ENCODE results near the gene SP140L. TPM values are rescaled to one million over a fixed set of nuclear protein-coding genes. Genes with fewer than 3 reads are reported as not detected.

SP140L gene
- total and polyA plus RNA-seq, 8 donors: 5.7 to 56.7 (median 15.8) TPM

- Histone ChIP-seq H3K27ac (peak overlapping the region in 2 of 5 donors; percentile 61 to 92), H3K4me1 (peaks cover 27 to 84% (median 68%) of the 10 kb centered on the region in 4 donors), H3K4me3 (peak overlapping the region in 2 of 4 donors; percentile 53 to 66), H3K9me3 (no peaks in the 10 kb centered on the region), H3K27me3 (no peaks in the 10 kb centered on the region), H3K36me3 (peaks cover 0 to 11% (median 0%) of the 10 kb centered on the region in 4 donors)
- no peak for DNase-seq
- WGBS, 5 donors: 81 to 89% (median 87%) methylated on average over 4 of the region's 4 CpGs
- TF ChIP-seq CTCF (IDR thresholded peaks at IDR 0.05) (no peak), POLR2A (IDR thresholded peaks at IDR 0.05) (no peak), EP300 (IDR thresholded peaks at IDR 0.05) (no peak), POLR2AphosphoS5 (IDR thresholded peaks at IDR 0.05) (no peak)
- intact Hi-C loops (cut with DNase I; ENCODE audit: low total_unique reads): no loop called here
These were observed 92.2 kb downstream of the SP140L start for GRCh38 chr2:230419181-230419580.

GRCh38 chr2:230422149-230422548 lies 95.2 kb downstream of the SP140L start:
- intact Hi-C loops (cut with DNase I; ENCODE audit: low total_unique reads): no loop called here
- 83 to 92% (median 89%) methylated on average over 4 of the region's 4 CpGs for WGBS, 5 donors

GRCh38 chr2:230423851-230424458 lies 97.0 kb downstream of the SP140L start:
- Histone ChIP-seq H3K36me3 (peaks cover 0 to 22% (median 18%) of the 10 kb centered on the region in 4 donors), H3K4me3 (no peak overlapping the region), H3K27ac (peak overlapping the region; percentile 62 to 87 (median 73)), H3K4me1 (peaks cover 9 to 82% (median 52%) of the 10 kb centered on the region in 4 donors), H3K9me3 (peaks cover 0 to 7% (median 3%) of the 10 kb centered on the region in 4 donors), H3K27me3 (no peaks in the 10 kb centered on the region)
- DNase-seq: peak; percentile 73 to 90
- intact Hi-C loops (cut with DNase I; ENCODE audit: low total_unique reads): no loop called here
- 41 to 61% (median 51%) methylated on average over 3 of the region's 3 CpGs for WGBS, 5 donors
- TF ChIP-seq POLR2AphosphoS5 (IDR thresholded peaks at IDR 0.05): peak in 2 of 3 donors; percentile 57 to 70
- no peak for TF ChIP-seq EP300 (IDR thresholded peaks at IDR 0.05)

More at GRCh38 chr2:230422149-230422548, 95.2 kb downstream of the SP140L start:
- no peak overlapping the region for H3K4me3 ChIP-seq
- H3K9me3 ChIP-seq: no peaks in the 10 kb centered on the region
- peak overlapping the region in 1 of 5 donors; percentile 80 for H3K27ac ChIP-seq
- peaks cover 22 to 99% (median 67%) of the 10 kb centered on the region in 4 donors for H3K4me1 ChIP-seq
- H3K36me3 ChIP-seq: peaks cover 0 to 11% (median 1%) of the 10 kb centered on the region in 4 donors
- no peak for DNase-seq
- no peaks in the 10 kb centered on the region for H3K27me3 ChIP-seq
- TF ChIP-seq CTCF (IDR thresholded peaks at IDR 0.05) (no peak), POLR2A (IDR thresholded peaks at IDR 0.05) (no peak), EP300 (IDR thresholded peaks at IDR 0.05) (no peak), POLR2AphosphoS5 (IDR thresholded peaks at IDR 0.05) (no peak)

- Histone ChIP-seq H3K9me3 (peaks cover 0 to 15% (median 4%) of the 10 kb centered on the region in 4 donors), H3K4me1 (peaks cover 5 to 73% (median 43%) of the 10 kb centered on the region in 4 donors), H3K27ac (no peak overlapping the region), H3K27me3 (no peaks in the 10 kb centered on the region), H3K36me3 (peaks cover 0 to 33% (median 26%) of the 10 kb centered on the region in 4 donors), H3K4me3 (no peak overlapping the region)
- TF ChIP-seq EP300 (IDR thresholded peaks at IDR 0.05): no peak
- TF ChIP-seq CTCF (IDR thresholded peaks at IDR 0.05): no peak
- intact Hi-C loops (cut with DNase I; ENCODE audit: low total_unique reads): no loop called here
- no peak for DNase-seq
- WGBS, 5 donors: 78 to 88% (median 81%) methylated on average over 1 of the region's 1 CpG
These were observed 98.4 kb downstream of the SP140L start for GRCh38 chr2:230425377-230425776.

- H3K36me3 ChIP-seq: peaks cover 0 to 32% (median 29%) of the 10 kb centered on the region in 4 donors
- intact Hi-C loops (cut with DNase I; ENCODE audit: low total_unique reads): no loop called here
- H3K27me3 ChIP-seq: no peaks in the 10 kb centered on the region
- no peak for TF ChIP-seq POLR2A (IDR thresholded peaks at IDR 0.05)
- TF ChIP-seq POLR2AphosphoS5 (IDR thresholded peaks at IDR 0.05): no peak
- no peak for TF ChIP-seq EP300 (IDR thresholded peaks at IDR 0.05)
- no peak for TF ChIP-seq CTCF (IDR thresholded peaks at IDR 0.05)
- H3K4me1 ChIP-seq: peaks cover 0 to 50% (median 18%) of the 10 kb centered on the region in 4 donors
- no peak overlapping the region for H3K4me3 ChIP-seq
- H3K27ac ChIP-seq: no peak overlapping the region
- H3K9me3 ChIP-seq: peaks cover 0 to 15% (median 4%) of the 10 kb centered on the region in 4 donors
- DNase-seq: no peak
These were observed 102.5 kb downstream of the SP140L start for GRCh38 chr2:230429513-230429912.
